IMR-90 (cell line): Measurements from ENCODE around the gene FANCE. TPM values are rescaled to one million over a fixed set of nuclear protein-coding genes. Genes with fewer than 3 reads are reported as not detected.
A peak's percentile ranks its signal among the peaks of the same experiment; 100 is the strongest.

ENCODE experiments used
- ATAC-seq: fragments of 200-7000 bp; cut with Tn5 transposase; 2 replicates; pipeline ENCODE4 v1.9.1; 2020; ENCODE audit warnings: low read depth, mild to moderate bottlenecking, moderate library complexity
- Bru-seq: library from RNA; stranded (reverse); fragments of 400-500 nt; gene quantifications from one replicate; lab custom pipeline; 2021; lab: Mats Ljungman, UMichigan
- BruChase-seq, 2 experiments: library from RNA; stranded (reverse); fragments of 400-500 nt; gene quantifications; one replicate each; lab custom pipeline; 2021; lab: Mats Ljungman, UMichigan
- BruUV-seq: library from RNA; stranded (reverse); fragments of 400-500 nt; replicated peaks from 2 replicates; lab custom pipeline; 2021; lab: Mats Ljungman, UMichigan
- CTCF ChIA-PET: fragments of 300-600 bp; formaldehyde crosslinking; extraction: SDS; loops from one replicate; lab custom pipeline; 2021; ENCODE audit warnings: antibody characterized with exemption; lab: Yijun Ruan, JAX
- POLR2A ChIA-PET: fragments of 300-600 bp; sonication (Branson Sonifier 250); formaldehyde crosslinking; loops from one replicate; lab custom pipeline; 2022; ENCODE audit warnings: antibody characterized with exemption; ENCODE audit not compliant: unreplicated experiment; lab: Charles Lee
- DNase-seq: peaks from one replicate; pipeline ENCODE4 v3.0.0; 2013
- H2AFZ ChIP-seq: replicated peaks from 2 replicates; pipeline ENCODE3; 2013; ENCODE audit warnings: low read length, mild to moderate bottlenecking; ENCODE audit not compliant: poor library complexity
- H2AK5ac ChIP-seq: 2 replicates; pipeline ENCODE4 v1.6.1; 2013; ENCODE audit warnings: low read depth, low read length, inconsistent platforms
- H2AK9ac ChIP-seq: replicated peaks from 2 replicates; pipeline ENCODE3; 2013; ENCODE audit warnings: mild to moderate bottlenecking, low read depth, low read length, moderate library complexity; ENCODE audit not compliant: poor library complexity
- H2BK120ac ChIP-seq: 2 replicates; pipeline ENCODE4 v1.6.1; 2013; ENCODE audit warnings: low read depth, low read length, inconsistent platforms
- H2BK15ac ChIP-seq: 3 replicates; pipeline ENCODE4 v1.6.1; 2013; ENCODE audit warnings: low read depth, low read length, inconsistent platforms
- H2BK20ac ChIP-seq: 2 replicates; pipeline ENCODE4 v1.6.1; 2013; ENCODE audit warnings: low read depth, mild to moderate bottlenecking, inconsistent platforms, low read length, moderate library complexity
- H2BK5ac ChIP-seq: 2 replicates; pipeline ENCODE4 v1.6.1; 2013; ENCODE audit warnings: mild to moderate bottlenecking, low read depth, low read length, inconsistent platforms; ENCODE audit not compliant: poor library complexity, severe bottlenecking
- H3K14ac ChIP-seq: replicated peaks from 2 replicates; pipeline ENCODE4 v1.6.1; 2013; ENCODE audit warnings: low read depth, low read length, inconsistent platforms
- H3K18ac ChIP-seq: 2 replicates; pipeline ENCODE4 v1.6.1; 2013; ENCODE audit warnings: low read depth, low read length, control low read depth
- H3K23ac ChIP-seq: 2 replicates; pipeline ENCODE4 v1.6.1; 2013; ENCODE audit warnings: low read depth, low read length, inconsistent platforms
- H3K27ac ChIP-seq: 2 replicates; pipeline ENCODE4 v1.5.1; 2013; ENCODE audit warnings: mild to moderate bottlenecking, control low read depth, low read length; ENCODE audit not compliant: insufficient read depth
- H3K27me3 ChIP-seq: 2 replicates; pipeline ENCODE4 v1.6.1; 2013; ENCODE audit warnings: low read length; ENCODE audit not compliant: control insufficient read depth, insufficient read depth
- H3K36me3 ChIP-seq: 2 replicates; pipeline ENCODE4 v1.6.1; 2013; ENCODE audit warnings: low read length, mixed read lengths; ENCODE audit not compliant: control insufficient read depth, insufficient read depth
- H3K4ac ChIP-seq: 2 replicates; pipeline ENCODE4 v1.6.1; 2013; ENCODE audit warnings: low read depth, low read length, inconsistent platforms
- H3K4me1 ChIP-seq: 2 replicates; pipeline ENCODE4 v1.6.1; 2013; ENCODE audit warnings: low read length, mixed read lengths; ENCODE audit not compliant: control insufficient read depth, insufficient read depth
- H3K4me2 ChIP-seq: 2 replicates; pipeline ENCODE4 v1.6.1; 2013; ENCODE audit warnings: low read depth, mild to moderate bottlenecking, control low read depth, low read length, moderate library complexity
- H3K4me3 ChIP-seq: 2 replicates; pipeline ENCODE4 v1.5.1; 2013; ENCODE audit warnings: low read depth, mild to moderate bottlenecking, control low read depth, low read length, moderate library complexity; ENCODE audit not compliant: insufficient read depth
- H3K56ac ChIP-seq: 2 replicates; pipeline ENCODE4 v1.6.1; 2013; ENCODE audit warnings: low read length, inconsistent platforms; ENCODE audit not compliant: insufficient read depth; ENCODE audit errors: extremely low read depth
- H3K79me1 ChIP-seq, 2 experiments: 2 replicates each; pipeline ENCODE4 v1.6.1; 2013; ENCODE audit warnings: low read length in 2 of 2, inconsistent platforms in 1 of 2, low read depth in 1 of 2
- H3K9ac ChIP-seq: 2 replicates; pipeline ENCODE4 v1.6.1; 2013; ENCODE audit warnings: low read depth, low read length, control low read depth
- H3K9me1 ChIP-seq: 2 replicates; pipeline ENCODE4 v1.6.1; 2013; ENCODE audit warnings: low read length, inconsistent platforms; ENCODE audit not compliant: insufficient read depth
- H3K9me3 ChIP-seq: 2 replicates; pipeline ENCODE4 v1.6.1; 2013; ENCODE audit warnings: low read length; ENCODE audit not compliant: control insufficient read depth, insufficient read depth
- H4K20me1 ChIP-seq: 2 replicates; pipeline ENCODE4 v1.6.1; 2013; ENCODE audit warnings: low read length, inconsistent platforms; ENCODE audit not compliant: insufficient read depth
- H4K5ac ChIP-seq: 2 replicates; pipeline ENCODE4 v1.6.1; 2013; ENCODE audit warnings: mild to moderate bottlenecking, low read depth, low read length, control low read depth
- H4K8ac ChIP-seq, 2 experiments: 2 replicates each; pipeline ENCODE4 v1.6.1; 2013; ENCODE audit warnings: low read depth in 2 of 2, low read length in 2 of 2, control low read depth in 1 of 2, inconsistent platforms in 1 of 2
- H4K91ac ChIP-seq: 2 replicates; pipeline ENCODE4 v1.6.1; 2013; ENCODE audit warnings: low read depth, low read length, inconsistent platforms; ENCODE audit not compliant: insufficient read depth
- BHLHE40 ChIP-seq: fragments of 150-350 bp; IDR thresholded peaks from 2 replicates; pipeline ENCODE4 v1.6.1; 2016; ENCODE audit warnings: mild to moderate bottlenecking, low read depth, low read length
- FOS ChIP-seq: fragments of 150-350 bp; IDR thresholded peaks from 2 replicates; pipeline ENCODE4 v1.6.1; 2016; ENCODE audit warnings: low read depth, low read length
- MAFK ChIP-seq: IDR thresholded peaks from 2 replicates; pipeline ENCODE4 v1.6.1; 2012; ENCODE audit warnings: low read depth, low read length, improper control_type of control experiment
- MAZ ChIP-seq: IDR thresholded peaks from 2 replicates; pipeline ENCODE4 v1.6.1; 2012; ENCODE audit warnings: low read depth, mild to moderate bottlenecking, low read length, improper control_type of control experiment, moderate library complexity, borderline replicate concordance
- MXI1 ChIP-seq: IDR thresholded peaks from 2 replicates; pipeline ENCODE4 v1.6.1; 2012; ENCODE audit warnings: low read depth, mild to moderate bottlenecking, low read length, moderate library complexity, borderline replicate concordance
- POLR2A ChIP-seq: IDR thresholded peaks from 2 replicates; pipeline ENCODE4 v1.6.1; 2012; ENCODE audit warnings: mild to moderate bottlenecking, low read depth, low read length
- RFX5 ChIP-seq: IDR thresholded peaks from 2 replicates; pipeline ENCODE4 v1.8.0; 2012; ENCODE audit warnings: low read depth, mild to moderate bottlenecking, low read length, moderate library complexity
- WGBS, 2 experiments: methylation state at CpG; one replicate each; pipeline versions ENCODE4 v1.1.5 to v1.1.7; 2013; ENCODE audit warnings: missing lambda C conversion rate in 2 of 2; ENCODE audit not compliant: insufficient read length in 1 of 2; ENCODE audit errors: extremely low coverage in 2 of 2; 5-methylcytosine and 5-hydroxymethylcytosine counted together
- dilution Hi-C: fragments of 300-500 bp; cut with HindIII; formaldehyde crosslinking; loops from one replicate; pipeline ENCODE4 v1.14.3; 2018; ENCODE audit warnings: low sequenced_read_pairs; ENCODE audit not compliant: unreplicated experiment
- in situ Hi-C: fragments of 300-500 bp; cut with MboI; formaldehyde crosslinking; loops from 3 replicates; pipeline ENCODE4 v1.14.3; 2019; ENCODE audit warnings: low sequenced_read_pairs, inconsistent platforms, mixed read lengths
- intact Hi-C: fragments of 100-400 bp; cut with micrococcal nuclease; formaldehyde crosslinking; loops from 2 replicates; pipeline ENCODE4 v1.10.0; 2022
- long read RNA-seq: library from polyadenylated mRNA; unstranded; transcript quantifications from one replicate; pipeline ENCODE4 v2.0.0, GENCODE V29; 2021; ENCODE audit not compliant: unreplicated experiment
- polyA plus RNA-seq, 3 experiments: library from polyadenylated mRNA; depleted of rRNA; stranded (reverse); fragments of >200 nt; gene quantifications; 2 replicates each; pipeline ENCODE4 v1.2.3, GENCODE V29; 2012; ENCODE audit warnings: low replicate concordance in 1 of 3
- total RNA-seq: library from RNA; depleted of rRNA; stranded (reverse); fragments of >200 nt; gene quantifications from 2 replicates; pipeline ENCODE4 v1.2.3, GENCODE V29; 2012; rRNA removed

FANCE gene
- total RNA-seq (7.5 and 9.1 TPM in 2 replicates), polyA plus RNA-seq (2012; rRNA removed) (6.8 and 7.1 TPM in 2 replicates), Bru-seq, nascent RNA (percentile 42 among the genes with signal in this experiment), BruChase-seq, experiment 1, labeled RNA remaining after a 6-hour chase (percentile 53 among the genes with signal in this experiment), BruChase-seq, experiment 2, labeled RNA remaining after a 2-hour chase (percentile 43 among the genes with signal in this experiment)
- 4.5 and 6.8 TPM in 2 replicates for polyA plus RNA-seq (2012; cell fraction: cytosol; rRNA removed)
- 5.0 and 6.6 TPM in 2 replicates for polyA plus RNA-seq (2012; cell fraction: nucleus; rRNA removed; ENCODE audit: low replicate concordance)
- long read RNA-seq, transcript FANCE-201 (10 exons, 2,554 nt), result major isoform, 9 of 19 reads
- long read RNA-seq, partial matches to known transcripts, result 0 of 19 reads
- long read RNA-seq, other reads (novel, unspliced or antisense), result 10 of 19 reads

GRCh38 chr6:35452183-35453090 is at the start of gene FANCE:
FANCE (plus strand) TSS chr6:35452338; CDS start chr6:35452546, 208 bp downstream.
- POLR2A ChIA-PET, result no interaction called here
- dilution Hi-C loops, result no loop called here
- Histone ChIP-seq H4K5ac (no peak within 1 kb of the TSS), H2BK5ac (peak within 1 kb of the TSS; percentile 34), H3K79me1 (peaks cover 9 to 37% of the 10 kb centered on the region in 2 experiments), H3K4me1 (peaks cover 6% of the 10 kb centered on the region), H3K56ac (no peak within 1 kb of the TSS), H3K27me3 (no peaks in the 10 kb centered on the region), H2AFZ (peak within 1 kb of the TSS; percentile 98), H4K91ac (no peak within 1 kb of the TSS), H3K4me3 (peak within 1 kb of the TSS; percentile 87), H3K14ac (peak within 1 kb of the TSS; percentile 38), H3K23ac (peak within 1 kb of the TSS; percentile 73), H2AK5ac (peak within 1 kb of the TSS; percentile 27; the same call in 1 of the 2 replicates), H4K8ac (peak within 1 kb of the TSS in 1 of 2 experiments; percentile 36; a peak in 1 of 4 replicates), H3K9me3 (no peaks in the 10 kb centered on the region), H4K20me1 (peaks cover 4% of the 10 kb centered on the region; the same call in 1 of the 2 replicates), H2AK9ac (peak within 1 kb of the TSS; percentile 86), H3K18ac (no peak within 1 kb of the TSS; the same call in 1 of the 2 replicates), H2BK15ac (peak within 1 kb of the TSS; percentile 19; the same call in 1 of the 3 replicates), H3K9ac (peak within 1 kb of the TSS; percentile 79), H3K36me3 (peaks cover 10% of the 10 kb centered on the region), H3K4ac (peak within 1 kb of the TSS; percentile 50; the same call in 1 of the 2 replicates), H3K9me1 (peaks cover 4% of the 10 kb centered on the region), H2BK120ac (peak within 1 kb of the TSS; percentile 6; the same call in 1 of the 2 replicates), H3K27ac (peak within 1 kb of the TSS; percentile 68), H3K4me2 (peak within 1 kb of the TSS; percentile 97), H2BK20ac (no peak within 1 kb of the TSS)
- intact Hi-C loops, result loop anchor here (5.0 to 10.0 kb wide), 2 partner anchors 155 to 308 kb away; partner anchors contain the start of genes DEF6 and TCP11
- BruUV-seq, result no TSS peak
- WGBS, 2 experiments, result 1% methylated on average over 22 of the region's 87 CpGs; no CpG with 5 or more reads in 1 of the 2 experiments
- DNase-seq, result peak; percentile 86
- ATAC-seq, result peak; percentile 96
- in situ Hi-C loops, result loop anchor here (5.0 kb wide), 1 partner anchor 110 kb away; the partner anchor contains the start of gene PPARD
- CTCF ChIA-PET, result interaction anchor here (1.0 to 1.6 kb wide), 2 partner anchors 111 to 124 kb away, joined by 4 to 5 read pairs; no protein-coding TSS in a partner anchor
- no peak for TF ChIP-seq POLR2A
- no peak for TF ChIP-seq MAFK
- peak; percentile 82; the same call in 1 of the 2 replicates for TF ChIP-seq MAZ
- peak; percentile 89 for TF ChIP-seq MXI1
- peak; percentile 62 for TF ChIP-seq BHLHE40
- TF ChIP-seq FOS, result no peak
- no peak for TF ChIP-seq RFX5
